Superior temporal gyrus (tissue), 1 donor: ENCODE data around the gene CYB561D2.

Experiments
- DNase-seq: peaks from one replicate; pipeline ENCODE4 v3.0.0-alpha.2; 2016; ENCODE audit errors: extremely low spot score

Gene CYB561D2

GRCh38 chr3:50323614-50324199 lies 27.0 kb upstream of the CYB561D2 start:
- DNase-seq: no peak

DNA sequence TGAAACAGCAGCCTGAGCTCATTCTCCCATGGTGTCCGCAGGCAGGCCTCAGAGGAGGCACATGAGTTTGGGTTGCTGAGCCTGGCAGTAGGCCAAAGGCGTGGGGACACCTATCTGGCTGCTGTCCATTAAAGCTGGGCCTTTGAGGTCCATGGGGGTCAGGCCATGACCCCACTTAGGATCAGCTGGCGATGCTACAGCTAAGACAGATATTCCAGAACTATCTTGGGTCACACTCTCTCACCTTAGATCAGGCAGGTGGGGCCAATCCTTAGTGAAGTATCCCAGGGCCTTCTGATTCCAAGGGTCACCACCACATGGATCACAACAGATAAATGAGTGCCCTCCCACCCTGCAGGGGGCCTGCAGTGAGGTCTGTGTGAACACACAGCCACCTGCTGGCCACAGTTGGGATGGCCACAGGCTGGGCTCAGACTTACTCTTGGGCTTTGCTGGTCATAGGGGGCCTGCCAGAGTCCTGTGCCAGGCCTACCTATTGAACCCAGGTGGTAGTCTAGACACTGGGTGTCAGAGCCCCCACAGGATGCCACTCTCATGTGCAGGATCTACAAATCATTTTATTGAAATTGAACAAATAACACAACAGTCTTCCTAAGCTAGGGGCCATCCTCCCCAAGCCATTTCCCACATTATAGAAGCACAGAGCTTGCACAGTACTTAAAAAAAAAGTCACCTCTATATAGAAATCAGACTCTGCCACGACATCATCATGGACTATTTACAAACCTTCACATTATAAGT lies 26.1 kb upstream of the CYB561D2 start:
- peak; percentile 85 for DNase-seq

GRCh38 chr3:50325113-50325480 lies 25.6 kb upstream of the CYB561D2 start:
- DNase-seq: no peak

DNA sequence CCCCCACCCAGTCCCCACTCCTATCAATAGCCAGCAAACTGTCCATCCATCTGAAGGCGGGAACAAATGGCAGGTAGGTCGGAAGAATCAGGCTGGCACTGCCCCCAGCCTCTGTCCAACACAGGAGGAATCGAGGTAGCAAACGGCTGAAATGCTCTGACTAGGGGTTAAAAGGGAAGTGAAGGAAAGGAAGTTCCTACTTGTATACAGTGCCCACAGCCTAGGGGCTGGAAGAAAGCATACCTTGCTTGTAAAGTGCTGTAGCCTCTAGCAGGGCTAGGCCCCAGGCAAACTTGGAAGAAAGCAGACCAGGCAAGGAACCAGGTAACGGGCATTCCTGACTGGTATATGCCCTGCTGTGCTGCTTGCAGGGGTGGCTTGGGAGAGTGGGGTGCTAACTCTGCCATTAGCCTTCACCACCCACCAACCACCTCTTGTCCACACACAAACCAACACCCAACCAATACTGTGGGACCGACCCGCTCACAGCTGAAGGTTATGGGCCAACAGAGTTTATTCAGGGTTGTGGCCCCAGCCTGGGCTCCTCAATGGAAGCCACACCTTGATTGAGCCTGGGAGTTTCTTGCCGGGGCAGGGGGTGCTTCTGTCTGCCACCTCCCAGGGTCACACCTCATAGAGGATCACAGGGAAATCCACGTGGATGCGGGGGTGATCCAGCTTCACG lies 25.0 kb upstream of the CYB561D2 start:
- no peak for DNase-seq

GRCh38 chr3:50326182-50326541 lies 24.5 kb upstream of the CYB561D2 start:
- DNase-seq: no peak

GRCh38 chr3:50327129-50327528 lies 23.5 kb upstream of the CYB561D2 start:
- no peak for DNase-seq

DNA sequence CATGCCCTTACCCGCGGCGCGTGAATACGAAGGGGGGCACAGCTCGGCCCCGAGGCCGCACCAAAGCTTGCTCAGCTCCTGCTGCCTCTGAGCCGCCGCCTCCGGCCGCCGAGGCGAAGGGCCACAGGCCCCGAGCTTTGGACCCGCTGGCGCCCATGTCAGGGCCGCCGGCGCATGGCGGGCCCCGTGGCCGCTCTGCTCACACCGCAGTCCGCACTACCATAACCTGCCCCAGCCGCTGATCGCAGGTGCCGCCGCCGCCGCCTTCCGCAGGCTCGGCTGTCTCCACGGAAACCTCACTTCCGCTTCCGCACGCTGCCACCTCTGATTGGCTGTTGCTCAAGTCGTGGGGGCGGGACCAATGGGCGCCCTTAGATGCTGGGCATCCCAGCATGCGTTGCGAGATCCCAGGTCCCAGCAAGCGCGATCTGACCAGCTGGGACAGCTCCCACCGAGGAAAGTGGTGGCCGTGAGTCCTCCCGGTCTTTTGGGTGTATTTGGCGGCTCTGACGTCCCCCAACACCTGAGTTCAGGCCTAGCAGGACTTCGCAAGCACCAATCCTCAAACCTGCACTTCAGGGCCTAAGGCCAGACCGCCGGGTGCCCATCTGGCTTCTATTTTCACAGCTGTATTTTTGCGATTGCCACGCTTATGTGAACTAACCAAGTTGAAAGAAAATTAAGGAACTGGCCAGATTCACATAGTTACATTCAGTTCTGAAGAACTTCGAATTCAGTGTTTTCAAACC lies 22.5 kb upstream of the CYB561D2 start, which contains the start of gene TUSC2:
Gene TUSC2, minus strand, starts transcription at position 281 of the 749 bp plus-strand sequence. Its CDS starts 124 bp downstream, at position 157.
- peak; percentile 100 for DNase-seq

DNA sequence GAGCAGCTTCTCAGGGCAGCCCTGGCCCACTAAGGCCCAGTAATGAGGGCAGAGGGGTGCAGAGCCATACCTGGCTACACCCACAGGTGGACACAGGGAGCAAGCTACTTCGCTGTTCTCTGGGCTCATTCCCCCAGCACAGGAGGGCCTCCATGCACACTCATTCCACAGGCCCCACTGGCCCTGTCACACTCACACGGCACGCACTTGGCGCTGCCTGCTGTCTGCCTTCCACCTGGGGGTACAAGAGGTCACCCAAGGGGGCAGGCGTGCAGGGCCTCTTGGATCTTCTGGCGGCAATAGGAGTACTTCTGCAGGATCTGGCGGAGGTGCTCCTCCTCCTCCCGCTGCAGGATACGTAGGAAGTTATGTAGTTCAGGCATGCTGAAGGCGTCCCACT lies 20.3 kb upstream of the CYB561D2 start:
- no peak for DNase-seq

DNA sequence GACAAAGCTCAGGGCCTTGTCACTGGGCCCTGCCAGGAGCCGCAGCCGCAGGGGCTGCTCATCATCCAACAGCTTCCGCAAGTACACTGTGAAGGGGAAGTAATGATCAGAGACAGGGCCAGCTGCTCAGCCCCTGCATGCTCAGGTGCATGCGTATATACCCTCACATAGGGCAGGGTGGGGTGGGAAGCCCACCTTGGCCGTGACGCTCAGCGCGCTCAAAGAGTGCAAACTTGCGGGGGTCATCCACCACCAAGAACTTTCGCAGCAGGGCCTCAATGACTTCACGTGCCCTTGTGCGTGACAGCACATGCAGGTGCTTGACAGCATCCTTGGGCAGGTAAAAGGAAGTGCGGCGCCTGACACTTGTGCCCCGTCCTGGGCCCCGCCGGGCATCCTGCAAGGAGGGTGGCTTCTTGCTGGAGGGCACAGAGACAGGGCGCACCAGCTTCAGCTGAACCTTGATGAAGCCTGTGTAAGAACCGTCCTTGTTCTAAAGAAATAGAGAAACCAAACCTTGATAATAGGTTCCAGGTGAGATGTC lies 19.2 kb upstream of the CYB561D2 start:
- no peak for DNase-seq

GRCh38 chr3:50333744-50334328 lies 16.8 kb upstream of the CYB561D2 start:
- no peak for DNase-seq

DNA sequence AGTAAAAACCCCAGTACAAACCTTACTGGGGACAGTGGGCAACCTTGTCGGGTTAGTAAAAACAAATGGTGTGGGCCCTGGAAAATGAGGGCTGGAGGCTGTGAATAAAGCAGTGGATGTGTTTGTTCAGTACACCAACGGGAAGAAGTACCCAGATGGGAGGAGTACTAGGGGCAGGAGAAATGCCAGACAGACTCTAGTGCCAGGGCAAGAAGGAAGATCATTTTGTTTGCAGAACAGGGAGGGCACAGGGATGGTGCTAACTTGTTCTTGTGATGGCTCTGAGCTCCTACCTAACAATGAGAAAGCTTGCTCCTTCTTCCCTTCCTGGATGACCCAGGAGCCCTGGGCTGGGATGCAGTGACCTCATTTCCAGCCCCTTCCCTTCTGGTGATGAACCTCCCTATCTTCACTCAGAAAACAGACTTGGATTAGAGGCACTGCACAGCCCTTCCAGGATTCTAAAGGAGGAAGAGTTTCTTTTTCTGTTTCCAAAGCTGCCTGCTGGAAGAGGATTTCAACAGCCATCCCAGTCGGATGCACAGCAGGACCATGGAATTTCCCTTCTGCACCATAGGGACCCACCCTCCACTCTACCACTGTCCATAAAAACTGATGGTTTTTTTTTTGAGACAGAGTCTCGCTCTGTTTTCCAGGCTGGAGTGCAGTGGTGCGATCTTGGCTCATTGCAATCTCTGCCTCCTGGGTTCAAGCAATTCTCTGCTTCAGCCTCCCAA lies 16.2 kb upstream of the CYB561D2 start:
- DNase-seq: no peak

- no peak for DNase-seq
These were observed 14.0 kb upstream of the CYB561D2 start for GRCh38 chr3:50336452-50337174.

DNA sequence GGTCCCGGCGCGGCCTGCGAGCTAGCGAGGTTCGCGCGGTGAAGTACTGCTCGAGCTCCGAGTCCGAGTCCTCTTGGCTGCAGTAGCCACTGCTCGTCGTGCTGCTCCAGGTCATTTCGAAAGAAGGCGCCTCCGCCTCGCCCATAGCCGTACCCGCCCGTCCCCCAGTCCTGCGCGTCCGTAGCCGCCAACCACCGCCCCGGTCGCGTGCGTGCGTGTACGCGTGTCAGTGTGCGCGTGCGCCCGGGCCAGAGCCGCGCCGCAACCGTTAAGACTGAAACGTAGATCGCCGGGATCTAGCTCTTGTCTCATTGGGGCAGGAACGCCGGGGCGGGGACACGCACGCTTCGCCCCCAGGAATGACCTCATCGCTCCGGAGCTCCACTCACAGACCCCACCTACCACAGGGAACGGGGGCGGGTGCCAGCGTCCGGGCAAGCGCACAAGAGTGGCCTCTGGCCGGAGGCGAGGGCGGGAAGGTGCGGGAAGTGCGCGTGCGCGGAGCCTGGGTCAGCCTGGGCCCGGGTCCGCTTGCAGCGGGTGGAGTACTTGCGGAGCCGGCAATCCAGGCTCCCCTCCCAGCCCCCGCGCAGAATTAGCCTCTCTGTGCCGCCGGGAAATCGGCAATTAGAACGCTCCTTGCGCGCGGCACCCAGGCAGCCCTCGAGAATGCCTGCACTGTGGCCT lies 13.3 kb upstream of the CYB561D2 start:
- peak; percentile 97 for DNase-seq

- no peak for DNase-seq
These were observed 11.7 kb upstream of the CYB561D2 start for GRCh38 chr3:50338965-50339364.

GRCh38 chr3:50339485-50340146 lies 11.0 kb upstream of the CYB561D2 start:
- no peak for DNase-seq

DNA sequence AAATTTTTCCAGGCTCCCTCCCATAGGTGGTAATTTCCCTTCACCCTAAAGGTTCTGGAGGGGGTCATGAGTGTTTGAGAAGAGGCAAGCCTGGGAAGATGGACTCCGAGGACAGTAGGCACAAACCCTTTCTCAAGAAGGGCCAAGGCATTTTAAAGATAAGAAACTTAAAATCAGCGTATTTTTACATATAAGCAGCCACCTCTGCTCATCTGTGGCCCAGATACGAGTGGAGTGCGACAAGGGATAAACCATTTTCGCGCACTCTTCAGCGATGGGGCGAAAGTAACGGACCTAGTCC lies 10.6 kb upstream of the CYB561D2 start:
- no peak for DNase-seq

DNA sequence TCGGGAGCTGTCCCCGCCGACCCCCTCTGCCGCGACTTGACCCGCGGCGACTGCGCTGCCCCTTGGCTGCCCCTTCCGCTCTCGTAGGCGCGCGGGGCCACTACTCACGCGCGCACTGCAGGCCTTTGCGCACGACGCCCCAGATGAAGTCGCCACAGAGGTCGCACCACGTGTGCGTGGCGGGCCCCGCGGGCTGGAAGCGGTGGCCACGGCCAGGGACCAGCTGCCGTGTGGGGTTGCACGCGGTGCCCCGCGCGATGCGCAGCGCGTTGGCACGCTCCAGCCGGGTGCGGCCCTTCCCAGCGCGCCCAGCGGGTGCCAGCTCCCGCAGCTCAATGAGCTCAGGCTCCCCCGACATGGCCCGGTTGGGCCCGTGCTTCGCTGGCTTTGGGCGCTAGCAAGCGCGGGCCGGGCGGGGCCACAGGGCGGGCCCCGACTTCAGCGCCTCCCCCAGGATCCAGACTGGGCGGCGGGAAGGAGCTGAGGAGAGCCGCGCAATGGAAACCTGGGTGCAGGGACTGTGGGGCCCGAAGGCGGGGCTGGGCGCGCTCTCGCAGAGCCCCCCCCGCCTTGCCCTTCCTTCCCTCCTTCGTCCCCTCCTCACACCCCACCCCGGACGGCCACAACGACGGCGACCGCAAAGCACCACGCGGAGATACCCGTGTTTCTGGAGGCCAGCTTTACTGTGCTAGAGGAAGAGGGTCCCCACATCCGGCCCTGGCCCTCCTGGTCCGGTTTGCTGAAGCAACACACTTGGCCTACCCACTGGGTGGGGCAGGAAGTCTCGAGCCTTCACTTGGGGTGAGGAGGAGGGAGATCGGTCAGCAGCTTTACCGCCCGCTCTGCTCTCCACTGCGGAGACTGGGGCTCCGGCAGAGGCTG lies 10.0 kb upstream of the CYB561D2 start, which contains the start of gene RASSF1:
Gene RASSF1, minus strand, starts transcription at position 389 of the 882 bp plus-strand sequence. Its CDS starts 31 bp downstream, at position 358.
- DNase-seq: no peak

DNA sequence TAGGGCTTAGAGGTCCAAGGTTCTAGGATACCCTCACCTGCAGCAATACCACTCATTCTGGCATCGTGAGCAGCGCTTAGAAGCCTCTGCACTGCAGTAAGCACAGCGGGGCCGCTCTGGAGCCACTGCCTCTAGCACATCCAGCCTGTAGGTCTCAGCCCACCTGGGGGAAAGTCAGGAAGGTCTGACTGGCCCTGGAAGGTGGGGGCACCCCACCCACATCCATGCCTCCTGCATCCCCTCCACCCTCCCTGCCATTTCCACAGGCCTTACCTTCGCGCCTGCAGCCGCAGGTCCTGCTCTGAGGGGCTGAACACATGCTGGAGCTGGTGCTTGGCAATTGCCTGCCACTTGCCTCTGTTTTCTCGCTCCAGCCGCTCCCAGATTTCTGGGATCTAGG lies 9.1 kb upstream of the CYB561D2 start:
- DNase-seq: no peak
